ENCODE measurements around the gene TOM1L1. TPM values are rescaled to one million over a fixed set of nuclear protein-coding genes. Genes with fewer than 3 reads are reported as not detected.

TOM1L1 gene
- total RNA-seq, 4 donors from 2014 or later = 35.1 to 63.2 (median 42.3) TPM

GRCh38 chr17:54906683-54907082 is 6.0 kb downstream of the TOM1L1 start:
- DNase-seq (ENCODE audit: low spot score in 2 of 2) = no peak
- WGBS, 2 donors = 90 to 93% methylated on average over 7 of the region's 7 CpGs
- no peak overlapping the region for H3K4me3 ChIP-seq (ENCODE audit: low read depth, poor library complexity, severe bottlenecking)
- intact Hi-C loops (cut with DNase I; ENCODE audit: low total_unique reads) = no loop called here
- TF ChIP-seq POLR2A (IDR thresholded peaks at IDR 0.05) (no peak), CTCF (IDR thresholded peaks at IDR 0.05) (no peak)

GRCh38 chr17:54907376-54907775 is 6.7 kb downstream of the TOM1L1 start:
- no peak overlapping the region for H3K4me3 ChIP-seq (ENCODE audit: low read depth, poor library complexity, severe bottlenecking)
- intact Hi-C loops (cut with DNase I; ENCODE audit: low total_unique reads) = no loop called here
- DNase-seq (ENCODE audit: low spot score in 2 of 2) = no peak
- TF ChIP-seq CTCF (IDR thresholded peaks at IDR 0.05) (no peak), POLR2A (IDR thresholded peaks at IDR 0.05) (no peak)
- 92 to 97% methylated on average over 5 of the region's 5 CpGs for WGBS, 2 donors

- intact Hi-C loops (cut with DNase I; ENCODE audit: low total_unique reads) = no loop called here
- TF ChIP-seq CTCF (IDR thresholded peaks at IDR 0.05) (no peak), POLR2A (IDR thresholded peaks at IDR 0.05) (no peak)
- no peak overlapping the region for H3K4me3 ChIP-seq (ENCODE audit: low read depth, poor library complexity, severe bottlenecking)
- WGBS, 2 donors = 88 to 90% methylated on average over 2 of the region's 2 CpGs
- DNase-seq (ENCODE audit: low spot score in 2 of 2) = no peak
These were observed 9.1 kb downstream of the TOM1L1 start for GRCh38 chr17:54909766-54910165.

GRCh38 chr17:54916721-54917120 is 16.1 kb downstream of the TOM1L1 start:
- no peak for TF ChIP-seq POLR2A (IDR thresholded peaks at IDR 0.05)
- TF ChIP-seq CTCF (IDR thresholded peaks at IDR 0.05) = no peak

GRCh38 chr17:54919425-54919824 is 18.8 kb downstream of the TOM1L1 start:
- no peak overlapping the region for H3K4me3 ChIP-seq (ENCODE audit: low read depth, poor library complexity, severe bottlenecking)
- no peak for TF ChIP-seq POLR2A (IDR thresholded peaks at IDR 0.05)
- no peak for TF ChIP-seq CTCF (IDR thresholded peaks at IDR 0.05)
- DNase-seq (ENCODE audit: low spot score in 2 of 2) = no peak
- intact Hi-C loops (cut with DNase I; ENCODE audit: low total_unique reads) = no loop called here

More at GRCh38 chr17:54916721-54917120, 16.1 kb downstream of the TOM1L1 start:
- 90 to 95% methylated on average over 2 of the region's 2 CpGs for WGBS, 2 donors
- H3K4me3 ChIP-seq (ENCODE audit: low read depth, poor library complexity, severe bottlenecking) = no peak overlapping the region
- intact Hi-C loops (cut with DNase I; ENCODE audit: low total_unique reads) = no loop called here
- DNase-seq (ENCODE audit: low spot score in 2 of 2) = no peak

GRCh38 chr17:54920819-54921218 is 20.2 kb downstream of the TOM1L1 start:
- H3K4me3 ChIP-seq (ENCODE audit: low read depth, poor library complexity, severe bottlenecking) = no peak overlapping the region
- intact Hi-C loops (cut with DNase I; ENCODE audit: low total_unique reads) = no loop called here
- no peak for TF ChIP-seq CTCF (IDR thresholded peaks at IDR 0.05)
- TF ChIP-seq POLR2A (IDR thresholded peaks at IDR 0.05) = no peak
- 80 to 83% methylated on average over 6 of the region's 6 CpGs for WGBS, 2 donors
- DNase-seq (ENCODE audit: low spot score in 2 of 2) = no peak
